OCI-M2 (cell line): Measurements from ENCODE around the gene IL4.
"Not testable (repeated sequence)": the region's sequence is repeated elsewhere in the genome, so short reads cannot be mapped to it uniquely, and the experiment has no call there.

Source experiments
- DNase-seq: peaks from one replicate; lab custom pipeline; 2025; ENCODE audit not compliant: unreplicated experiment; lab: John Stamatoyannopoulos, UW

IL4 gene

DNA sequence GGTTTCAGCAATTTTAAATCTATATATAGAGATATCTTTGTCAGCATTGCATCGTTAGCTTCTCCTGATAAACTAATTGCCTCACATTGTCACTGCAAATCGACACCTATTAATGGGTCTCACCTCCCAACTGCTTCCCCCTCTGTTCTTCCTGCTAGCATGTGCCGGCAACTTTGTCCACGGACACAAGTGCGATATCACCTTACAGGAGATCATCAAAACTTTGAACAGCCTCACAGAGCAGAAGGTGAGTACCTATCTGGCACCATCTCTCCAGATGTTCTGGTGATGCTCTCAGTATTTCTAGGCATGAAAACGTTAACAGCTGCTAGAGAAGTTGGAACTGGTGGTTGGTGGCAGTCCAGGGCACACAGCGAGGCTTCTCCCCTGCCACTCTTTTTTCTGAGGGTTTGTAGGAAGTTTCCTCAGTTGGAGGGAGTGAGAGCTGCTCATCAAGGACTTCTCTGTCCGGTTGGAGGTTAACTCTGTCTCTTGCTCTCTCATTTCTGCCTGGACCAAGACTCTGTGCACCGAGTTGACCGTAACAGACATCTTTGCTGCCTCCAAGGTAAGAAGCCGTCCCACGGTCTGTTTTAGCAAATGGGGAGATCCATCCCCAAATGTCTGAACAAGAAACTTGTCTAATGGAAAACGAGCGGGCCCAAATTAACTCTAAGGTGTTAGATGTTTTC, at the start of gene IL4:
IL4 (plus strand) TSS at position 51 of the 692 bp plus-strand sequence; CDS start at position 113, 62 bp downstream.
- DNase-seq, result no peak

DNA sequence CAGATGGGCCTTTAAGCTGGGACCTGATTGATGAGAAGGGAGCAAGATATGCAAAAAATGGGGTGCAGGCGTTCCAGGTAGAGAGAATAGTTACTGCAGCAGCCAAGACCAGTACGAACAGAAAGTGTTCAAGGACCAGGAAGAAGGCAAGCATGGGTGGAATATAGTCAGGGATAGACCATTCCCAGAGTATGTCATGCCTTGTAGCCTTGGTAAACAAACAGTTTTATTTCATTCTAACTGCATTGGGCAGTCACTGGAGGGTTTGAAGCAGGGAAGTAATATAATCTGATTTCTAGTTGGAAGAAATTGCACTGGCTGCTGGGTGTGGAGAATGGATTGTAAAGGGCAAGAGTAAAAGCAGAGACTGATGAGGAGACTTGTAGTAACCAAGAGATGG, 46.3 kb upstream of the IL4 start:
- no peak for DNase-seq

GRCh38 chr5:132628814-132629213, 45.0 kb upstream of the IL4 start:
- no peak for DNase-seq

- no peak for DNase-seq
Measured at GRCh38 chr5:132629230-132629944, 44.4 kb upstream of the IL4 start.

GRCh38 chr5:132633587-132633986, 40.2 kb upstream of the IL4 start:
- not testable (repeated sequence) for DNase-seq

GRCh38 chr5:132635873-132636272, 37.9 kb upstream of the IL4 start:
- no peak for DNase-seq

- DNase-seq, result no peak
Measured at GRCh38 chr5:132637241-132637640, 36.5 kb upstream of the IL4 start.

- DNase-seq, result no peak
Measured at GRCh38 chr5:132639706-132640130, 34.1 kb upstream of the IL4 start.

DNA sequence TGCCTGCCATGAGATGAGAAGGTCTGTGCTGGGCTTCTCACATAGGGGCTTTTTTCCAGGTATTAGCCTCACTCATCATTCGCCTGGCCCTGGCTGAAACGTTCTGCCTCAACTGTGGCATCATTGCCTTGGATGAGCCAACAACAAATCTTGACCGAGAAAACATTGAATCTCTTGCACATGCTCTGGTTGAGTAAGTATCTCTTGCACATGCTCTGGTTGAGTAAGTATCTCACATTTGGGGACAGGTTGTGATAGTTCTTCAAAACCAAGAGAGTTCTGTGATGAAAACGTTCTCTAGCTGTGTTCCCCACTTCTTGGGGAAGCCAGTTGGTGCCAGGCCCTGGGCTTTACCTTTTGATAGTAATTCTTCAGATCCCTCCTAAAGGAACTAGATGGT, 33.2 kb upstream of the IL4 start:
- DNase-seq, result no peak

DNA sequence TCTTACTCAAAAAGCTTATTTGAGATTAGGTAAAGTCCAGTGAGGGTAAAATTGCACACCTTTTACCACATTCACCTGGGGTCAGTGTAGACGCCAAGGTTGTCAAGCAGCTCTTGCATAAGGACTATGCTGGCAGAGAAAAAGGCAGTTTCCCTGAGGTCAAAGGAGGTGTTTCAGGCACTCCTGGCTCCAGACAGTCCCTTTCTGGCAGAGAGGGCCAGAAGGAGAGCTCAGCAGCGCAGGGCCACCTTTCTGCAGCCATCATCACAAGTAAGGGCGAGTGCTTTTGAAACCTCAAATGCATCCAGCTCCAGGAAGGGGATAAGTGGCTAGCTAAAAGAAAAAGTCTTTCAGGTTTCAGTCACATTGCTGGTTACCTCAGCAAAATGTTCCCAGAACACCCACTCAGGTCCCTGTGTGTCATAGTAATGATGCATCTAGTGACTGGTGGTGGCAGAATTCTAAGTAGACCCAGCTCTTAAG, 32.5 kb upstream of the IL4 start:
- no peak for DNase-seq

DNA sequence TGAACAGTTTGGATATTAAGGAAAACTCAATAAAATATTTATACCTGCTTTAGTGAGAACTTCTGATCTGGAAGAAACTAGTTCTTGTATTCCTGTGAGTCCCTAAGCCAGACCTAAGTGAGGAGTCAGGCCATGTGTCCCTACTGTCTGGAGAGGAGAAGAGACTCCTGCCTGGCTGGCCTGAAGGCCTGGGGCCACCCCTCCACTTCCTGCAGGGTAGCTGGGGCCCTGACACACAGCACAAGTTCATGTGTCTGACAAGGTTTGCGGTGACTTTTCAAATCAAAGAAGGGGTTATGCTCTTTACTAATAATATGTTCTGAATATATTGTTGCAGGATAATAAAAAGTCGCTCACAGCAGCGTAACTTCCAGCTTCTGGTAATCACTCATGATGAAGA, 31.9 kb upstream of the IL4 start:
- no peak for DNase-seq

- DNase-seq, result no peak
Measured at GRCh38 chr5:132644177-132644576, 29.6 kb upstream of the IL4 start.

DNA sequence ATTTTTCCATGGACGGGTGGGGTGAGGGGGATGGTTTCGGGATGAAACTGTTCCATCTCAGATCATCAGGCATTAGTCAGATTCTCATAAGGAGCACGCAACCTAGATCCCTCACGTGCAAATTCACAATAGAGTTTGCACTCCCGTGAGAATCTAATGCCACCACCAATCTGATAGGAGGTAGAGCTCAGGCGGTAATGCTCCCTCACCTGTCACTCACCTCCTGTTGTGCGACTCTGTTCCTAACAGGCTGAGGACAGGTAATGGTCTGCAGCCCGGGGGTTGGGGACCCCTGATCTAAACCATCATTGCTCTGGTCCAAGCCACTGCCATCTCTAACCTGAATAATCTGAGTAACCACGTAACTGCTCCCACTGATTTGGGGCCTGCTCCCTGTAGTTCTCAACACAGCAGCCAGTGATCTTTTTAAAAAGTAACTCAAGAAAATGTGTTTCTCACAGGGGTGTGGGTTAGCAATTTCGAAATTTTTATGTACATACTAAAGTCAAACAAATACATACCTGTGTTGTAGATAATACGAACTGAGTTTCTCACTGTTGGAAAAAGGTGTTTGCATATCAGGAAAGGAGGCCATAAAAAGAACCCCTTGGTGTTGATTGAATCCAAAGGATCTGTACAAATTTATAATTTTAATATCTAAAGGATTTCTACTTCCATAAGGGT, 27.1 kb upstream of the IL4 start:
- no peak for DNase-seq

- DNase-seq, result no peak
Measured at GRCh38 chr5:132647473-132647872, 26.3 kb upstream of the IL4 start.

GRCh38 chr5:132648355-132648754, 25.4 kb upstream of the IL4 start:
- DNase-seq, result no peak

GRCh38 chr5:132651838-132652469, 21.8 kb upstream of the IL4 start:
- DNase-seq, result no peak

DNA sequence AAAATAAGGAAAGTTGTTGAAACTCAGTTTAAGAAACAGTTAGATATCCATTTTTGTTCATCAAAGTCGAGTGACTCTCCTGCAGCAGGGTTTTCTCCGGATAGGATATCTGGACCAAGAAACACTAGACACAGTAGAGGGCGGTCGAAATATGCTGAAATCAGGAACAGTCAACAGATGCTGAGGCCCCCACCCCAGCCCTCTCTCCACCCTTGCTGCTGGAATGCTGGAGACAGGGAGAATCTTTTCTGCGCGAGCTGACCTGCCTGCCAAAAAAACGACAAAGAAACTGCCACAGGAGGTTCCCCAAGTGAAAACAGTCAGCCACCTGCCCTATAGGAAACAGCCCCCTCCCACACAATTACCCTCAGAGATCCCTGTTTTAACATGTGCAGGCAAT, 20.1 kb upstream of the IL4 start:
- DNase-seq, result no peak

DNA sequence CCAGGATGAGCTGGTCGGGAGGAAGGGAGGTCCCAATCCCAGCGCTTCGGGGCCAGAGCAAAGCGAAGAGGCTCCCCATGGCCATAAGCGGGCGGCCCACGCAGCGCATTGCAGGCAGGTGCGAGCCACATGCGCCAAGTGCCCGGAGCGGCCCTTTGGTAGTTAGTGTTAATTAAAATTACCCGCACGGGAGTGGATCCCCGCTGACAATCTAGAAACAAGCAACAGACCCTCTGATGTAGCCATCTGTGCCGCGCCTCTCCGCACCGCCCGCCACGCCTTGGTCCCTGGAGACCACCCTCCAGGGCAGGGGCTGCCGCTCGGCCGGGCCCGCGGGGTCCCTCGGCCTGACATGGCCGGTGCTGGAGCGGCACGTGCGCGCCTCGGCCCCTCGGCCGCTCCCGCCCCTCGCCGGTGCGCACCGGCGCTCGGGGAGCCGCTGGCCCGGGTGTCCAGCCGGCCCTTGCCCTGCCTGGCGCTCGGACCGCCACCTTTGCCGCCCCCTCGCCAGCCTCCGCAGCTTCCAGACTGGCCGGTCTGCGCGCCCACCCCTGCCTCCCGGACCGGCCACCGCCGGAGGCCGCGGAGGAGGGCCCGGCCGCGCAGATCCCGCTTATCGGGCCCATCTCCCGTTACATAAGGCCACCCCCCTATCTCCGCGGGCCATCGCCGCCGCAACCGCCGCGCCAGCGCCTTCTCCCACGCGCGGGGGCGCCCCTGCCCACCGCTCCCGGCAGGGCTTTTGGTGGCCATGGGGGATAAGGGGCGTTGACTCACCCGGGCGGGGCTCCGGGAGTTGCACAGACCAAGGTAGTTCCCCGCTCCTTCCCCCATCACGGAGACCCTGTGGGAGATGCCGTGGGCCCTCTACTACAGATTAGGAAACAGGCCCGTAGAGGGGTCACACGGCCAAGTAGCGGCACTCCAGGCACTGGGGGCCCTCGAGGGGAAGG, 17.7 kb upstream of the IL4 start:
- no peak for DNase-seq

DNA sequence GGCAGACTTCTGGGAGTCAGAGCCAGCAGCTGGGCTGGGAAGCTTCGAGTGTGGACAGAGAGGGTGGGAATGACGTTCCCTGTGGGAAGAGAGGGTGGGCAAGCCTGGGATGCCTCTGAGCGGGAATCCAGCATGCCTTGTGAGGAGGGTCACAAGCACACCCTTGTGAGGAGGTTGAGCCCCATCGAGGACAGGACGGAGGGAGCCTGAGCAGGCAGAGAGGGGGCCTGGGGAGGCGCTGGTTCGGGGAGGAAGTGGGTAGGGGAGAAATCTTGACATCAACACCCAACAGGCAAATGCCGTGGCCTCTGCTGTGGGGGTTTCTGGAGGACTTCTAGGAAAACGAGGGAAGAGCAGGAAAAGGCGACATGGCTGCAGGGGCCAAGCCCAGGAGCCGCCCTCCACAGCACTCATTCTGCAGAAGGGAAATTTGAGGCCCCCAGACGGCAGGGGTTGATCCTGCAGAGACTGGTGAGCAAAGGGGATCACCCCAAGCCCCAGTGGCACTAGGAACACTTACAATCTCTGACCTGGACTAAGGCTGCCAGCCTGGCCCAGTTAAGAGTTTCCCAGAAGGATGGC, 16.9 kb upstream of the IL4 start:
- no peak for DNase-seq
